Neuronal stem cell (in vitro differentiated cells): ENCODE results near the gene ZRSR2.

Experiments
- DNase-seq: peaks from one replicate; pipeline ENCODE4 v3.0.0-alpha.2; 2013; ENCODE audit warnings: low spot score
- H2AFZ ChIP-seq: one replicate; pipeline ENCODE4 v1.6.1; 2013; ENCODE audit warnings: mild to moderate bottlenecking, low read length, inconsistent platforms
- H2AK5ac ChIP-seq: 2 replicates; pipeline ENCODE4 v1.6.1; 2013; ENCODE audit warnings: low read depth, mild to moderate bottlenecking, inconsistent platforms, low read length, moderate library complexity, mixed read lengths
- H2BK120ac ChIP-seq: 2 replicates; pipeline ENCODE4 v1.6.1; 2013; ENCODE audit warnings: low read depth, mild to moderate bottlenecking, inconsistent platforms, low read length, moderate library complexity, mixed read lengths
- H2BK12ac ChIP-seq: one replicate; pipeline ENCODE4 v1.6.1; 2013; ENCODE audit warnings: low read length, inconsistent platforms
- H2BK15ac ChIP-seq: 2 replicates; pipeline ENCODE4 v1.6.1; 2013; ENCODE audit warnings: mild to moderate bottlenecking, low read length, inconsistent platforms, mixed read lengths
- H2BK5ac ChIP-seq: one replicate; pipeline ENCODE4 v1.6.1; 2013; ENCODE audit warnings: inconsistent platforms, mild to moderate bottlenecking, low read length, moderate library complexity
- H3K14ac ChIP-seq: one replicate; pipeline ENCODE4 v1.6.1; 2013; ENCODE audit warnings: low read length, inconsistent platforms
- H3K18ac ChIP-seq: 2 replicates; pipeline ENCODE4 v1.6.1; 2013; ENCODE audit warnings: low read length, inconsistent platforms
- H3K23ac ChIP-seq: 2 replicates; pipeline ENCODE4 v1.6.1; 2013; ENCODE audit warnings: low read depth, mild to moderate bottlenecking, mixed read lengths, low read length, inconsistent platforms; ENCODE audit not compliant: poor library complexity
- H3K27ac ChIP-seq: replicated peaks from 3 replicates; pipeline ENCODE4 v1.5.1; 2013; ENCODE audit warnings: low read length, inconsistent platforms
- H3K27me3 ChIP-seq, 3 experiments: 2 replicates each; pipeline ENCODE4 v1.6.1; 2013; ENCODE audit warnings: low read length in 3 of 3, mild to moderate bottlenecking in 2 of 3, inconsistent platforms in 1 of 3, low read depth in 1 of 3, mixed read lengths in 1 of 3, moderate library complexity in 1 of 3; ENCODE audit not compliant: control insufficient read depth in 3 of 3, insufficient read depth in 3 of 3
- H3K36me3 ChIP-seq, 2 donors: replicated peaks in 1 of 2; 2 replicates each; pipeline ENCODE4 v1.6.1; 2013; ENCODE audit warnings: low read length in 2 of 2; ENCODE audit not compliant: control insufficient read depth in 2 of 2, insufficient read depth in 2 of 2
- H3K4ac ChIP-seq: 2 replicates; pipeline ENCODE4 v1.6.1; 2013; ENCODE audit warnings: inconsistent platforms, mild to moderate bottlenecking, low read length, moderate library complexity
- H3K4me1 ChIP-seq, 2 donors: 1 replicate in 1 of 2; 2 replicates in 1 of 2; pipeline ENCODE4 v1.6.1; 2013; ENCODE audit warnings: low read length in 2 of 2, low read depth in 1 of 2; ENCODE audit not compliant: control insufficient read depth in 2 of 2, insufficient read depth in 1 of 2
- H3K4me2 ChIP-seq: one replicate; pipeline ENCODE4 v1.6.1; 2013; ENCODE audit warnings: mild to moderate bottlenecking, low read length, inconsistent platforms; ENCODE audit not compliant: insufficient read depth, poor library complexity, severe bottlenecking
- H3K4me3 ChIP-seq, 2 donors: 2 replicates each; pipeline ENCODE4 v1.5.1; 2013; ENCODE audit warnings: low read length in 2 of 2, mild to moderate bottlenecking in 2 of 2, inconsistent platforms in 1 of 2, moderate library complexity in 1 of 2
- H3K79me1 ChIP-seq: one replicate; pipeline ENCODE4 v1.6.1; 2013; ENCODE audit warnings: low read depth, mild to moderate bottlenecking, inconsistent platforms, low read length, moderate library complexity
- H3K9ac ChIP-seq: one replicate; pipeline ENCODE4 v1.6.1; 2013; ENCODE audit warnings: mild to moderate bottlenecking, low read depth, low read length, inconsistent platforms; ENCODE audit not compliant: poor library complexity
- H3K9me3 ChIP-seq, 2 donors: replicated peaks in 1 of 2; 2 replicates each; pipeline versions ENCODE3 to v1.6.1; 2013; ENCODE audit warnings: low read length in 2 of 2, mild to moderate bottlenecking in 2 of 2, inconsistent platforms in 1 of 2, low read depth in 1 of 2, mixed read lengths in 1 of 2, moderate library complexity in 1 of 2; ENCODE audit not compliant: control insufficient read depth in 2 of 2, insufficient read depth in 1 of 2
- H4K8ac ChIP-seq: one replicate; pipeline ENCODE4 v1.6.1; 2013; ENCODE audit warnings: low read depth, mild to moderate bottlenecking, inconsistent platforms, low read length, moderate library complexity
- H4K91ac ChIP-seq: one replicate; pipeline ENCODE4 v1.6.1; 2013; ENCODE audit warnings: low read length, low read depth, mild to moderate bottlenecking, inconsistent platforms; ENCODE audit not compliant: poor library complexity
- WGBS, 2 donors: extraction: QIAGEN DNeasy Blood & Tissue Kit; methylation state at CpG; one replicate each; pipeline ENCODE4 v1.1.7; 2013; ENCODE audit warnings: missing lambda C conversion rate in 2 of 2, mixed read lengths in 1 of 2; ENCODE audit not compliant: insufficient read length in 2 of 2, insufficient replicate concordance in 1 of 2; ENCODE audit errors: extremely low coverage in 2 of 2; 5-methylcytosine and 5-hydroxymethylcytosine counted together

ZRSR2 gene

GRCh38 chrX:15864629-15865028 lies 74.3 kb downstream of the ZRSR2 start:
- Histone ChIP-seq H2BK5ac (no peak overlapping the region), H2BK120ac (no peak overlapping the region), H3K18ac (no peak overlapping the region), H2BK15ac (no peak overlapping the region), H3K27me3 (no peaks in the 10 kb centered on the region), H3K4ac (no peak overlapping the region), H3K79me1 (no peaks in the 10 kb centered on the region), H3K27ac (no peak overlapping the region), H2AFZ (no peak overlapping the region), H2BK12ac (no peak overlapping the region), H3K4me2 (no peak overlapping the region), H2AK5ac (no peak overlapping the region), H3K4me3 (no peak overlapping the region), H3K23ac (no peak overlapping the region), H4K91ac (no peak overlapping the region), H3K14ac (no peak overlapping the region), H3K4me1 (peaks cover 1 to 6% of the 10 kb centered on the region in 2 donors), H3K36me3 (no peaks in the 10 kb centered on the region), H4K8ac (no peak overlapping the region), H3K9me3 (peaks cover 0 to 4% of the 10 kb centered on the region in 2 donors), H3K9ac (no peak overlapping the region)
- no peak for DNase-seq

- peak overlapping the region; percentile 46 for H2AFZ ChIP-seq
- no peak for DNase-seq
These were observed 75.9 kb downstream of the ZRSR2 start for GRCh38 chrX:15866147-15866546.

GRCh38 chrX:15869695-15870094 lies 79.4 kb downstream of the ZRSR2 start:
- Histone ChIP-seq H2BK120ac (no peak overlapping the region), H4K91ac (no peak overlapping the region), H3K4me1 (peaks cover 0 to 1% of the 10 kb centered on the region in 2 donors), H3K27me3 (no peaks in the 10 kb centered on the region), H3K4me3 (no peak overlapping the region), H3K27ac (no peak overlapping the region), H2AK5ac (no peak overlapping the region), H2BK15ac (no peak overlapping the region), H2AFZ (no peak overlapping the region), H3K18ac (no peak overlapping the region), H3K4ac (no peak overlapping the region), H3K36me3 (no peaks in the 10 kb centered on the region), H4K8ac (no peak overlapping the region), H3K79me1 (no peaks in the 10 kb centered on the region), H3K4me2 (no peak overlapping the region), H2BK5ac (no peak overlapping the region), H2BK12ac (no peak overlapping the region), H3K9me3 (no peaks in the 10 kb centered on the region), H3K9ac (no peak overlapping the region), H3K23ac (no peak overlapping the region), H3K14ac (no peak overlapping the region)
- no CpG with 5 or more reads among the region's 4 CpGs for WGBS, 2 donors
- no peak for DNase-seq

More at GRCh38 chrX:15866147-15866546, 75.9 kb downstream of the ZRSR2 start:
- no CpG with 5 or more reads among the region's 3 CpGs for WGBS, 2 donors
- no peak overlapping the region for H3K9ac ChIP-seq
- H2BK120ac ChIP-seq, result no peak overlapping the region
- no peaks in the 10 kb centered on the region for H3K79me1 ChIP-seq
- H3K14ac ChIP-seq, result no peak overlapping the region
- no peak overlapping the region for H3K4me3 ChIP-seq
- no peak overlapping the region for H4K91ac ChIP-seq
- H3K4me2 ChIP-seq, result no peak overlapping the region
- H3K9me3 ChIP-seq, result peaks cover 0 to 1% of the 10 kb centered on the region in 2 donors
- H3K18ac ChIP-seq, result no peak overlapping the region
- no peak overlapping the region for H3K23ac ChIP-seq
- no peak overlapping the region for H2BK5ac ChIP-seq
- no peaks in the 10 kb centered on the region for H3K27me3 ChIP-seq
- H3K4ac ChIP-seq, result no peak overlapping the region
- no peak overlapping the region for H2BK15ac ChIP-seq
- H4K8ac ChIP-seq, result no peak overlapping the region
- no peak overlapping the region for H2AK5ac ChIP-seq
- H3K27ac ChIP-seq, result no peak overlapping the region
- H3K36me3 ChIP-seq, result no peaks in the 10 kb centered on the region
- no peak overlapping the region for H2BK12ac ChIP-seq
- peaks cover 1 to 6% of the 10 kb centered on the region in 2 donors for H3K4me1 ChIP-seq

- Histone ChIP-seq H3K4ac (no peak overlapping the region), H3K27me3 (no peaks in the 10 kb centered on the region), H3K36me3 (no peaks in the 10 kb centered on the region), H2BK5ac (no peak overlapping the region), H3K23ac (no peak overlapping the region), H2AFZ (no peak overlapping the region), H4K8ac (no peak overlapping the region), H3K9me3 (no peaks in the 10 kb centered on the region), H3K4me3 (no peak overlapping the region), H3K14ac (no peak overlapping the region), H4K91ac (no peak overlapping the region), H3K18ac (no peak overlapping the region), H3K27ac (no peak overlapping the region), H3K79me1 (no peaks in the 10 kb centered on the region), H3K9ac (no peak overlapping the region), H3K4me1 (no peaks in the 10 kb centered on the region), H2AK5ac (no peak overlapping the region), H2BK120ac (no peak overlapping the region), H2BK15ac (no peak overlapping the region), H2BK12ac (no peak overlapping the region), H3K4me2 (no peak overlapping the region)
- no CpG with 5 or more reads among the region's 4 CpGs for WGBS, 2 donors
- DNase-seq, result no peak
These were observed 80.0 kb downstream of the ZRSR2 start for GRCh38 chrX:15870310-15870709.
